ENCODE measurements around the gene GMPR2.
A peak's percentile ranks its signal among the peaks of the same experiment; 100 is the strongest.
"Not testable (repeated sequence)": the region's sequence is repeated elsewhere in the genome, so short reads cannot be mapped to it uniquely, and the experiment has no call there.

Gene GMPR2

DNA sequence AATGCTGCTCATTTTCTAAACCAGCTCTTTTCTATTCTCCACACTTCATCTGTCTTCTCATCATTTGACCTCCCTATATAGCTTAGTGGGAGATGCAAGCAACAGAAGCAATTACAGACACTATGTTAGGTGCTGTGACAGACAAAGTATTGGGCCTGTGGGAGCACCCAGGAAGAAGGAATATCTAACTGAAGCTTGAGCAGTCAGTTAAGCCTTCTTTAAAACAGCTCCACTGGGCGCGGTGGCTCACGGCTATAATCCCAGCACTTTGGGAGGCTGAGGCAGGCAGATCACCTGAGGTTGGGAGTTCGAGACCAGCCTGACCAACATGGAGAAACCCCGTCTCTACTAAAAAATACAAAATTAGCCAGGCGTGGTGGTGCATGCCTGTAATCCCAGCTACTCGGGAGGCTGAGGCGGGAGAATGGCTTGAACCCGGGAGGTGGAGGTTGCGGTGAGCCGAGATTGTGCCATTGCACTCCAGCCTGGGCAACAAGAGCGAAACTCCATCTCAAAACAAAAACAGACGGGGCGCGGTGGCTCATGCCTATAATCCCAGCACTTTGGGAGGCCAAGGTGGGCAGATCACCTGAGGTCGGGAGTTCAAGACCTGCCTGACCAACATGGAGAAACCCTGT is 29.4 kb upstream of the GMPR2 start:
- not testable (repeated sequence) for DNase-seq

GRCh38 chr14:24204163-24205146 is 28.3 kb upstream of the GMPR2 start:
- DNase-seq = no peak

DNA sequence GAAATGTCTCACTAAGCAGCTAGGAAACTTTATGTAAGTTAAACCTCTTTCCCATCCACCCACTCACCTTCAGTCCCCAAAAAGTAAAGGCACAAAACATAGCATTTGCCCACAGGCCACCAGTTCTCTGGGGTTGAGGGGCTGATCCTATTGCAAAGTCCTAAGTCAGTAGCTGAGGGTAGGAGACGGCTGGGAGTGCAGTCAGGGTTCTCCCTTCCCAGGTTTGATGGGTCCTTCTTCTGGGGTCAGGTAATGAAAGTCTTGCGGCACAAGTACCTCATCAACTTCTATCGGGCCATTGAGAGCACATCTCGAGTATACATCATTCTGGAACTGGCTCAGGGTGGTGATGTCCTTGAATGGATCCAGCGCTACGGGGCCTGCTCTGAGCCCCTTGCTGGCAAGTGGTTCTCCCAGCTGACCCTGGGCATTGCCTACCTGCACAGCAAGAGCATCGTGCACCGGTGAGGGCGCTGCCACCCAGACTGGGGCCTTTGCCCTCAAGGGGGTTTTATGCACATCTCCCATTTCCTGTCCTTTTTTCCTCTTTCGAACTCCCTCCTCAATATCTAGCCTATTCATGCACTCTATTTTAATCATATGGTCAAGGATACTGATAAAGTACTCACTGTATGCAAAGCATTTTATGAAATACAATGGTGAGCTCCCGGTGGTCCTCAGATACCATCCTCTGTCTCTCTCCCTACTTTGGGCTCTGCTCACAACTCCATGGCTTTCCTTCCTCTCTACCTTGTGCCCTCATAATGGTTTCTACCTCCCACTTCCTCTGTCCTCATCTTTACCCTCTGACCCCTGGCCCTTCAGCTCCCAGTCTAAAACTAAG is 26.2 kb upstream of the GMPR2 start:
- no peak for DNase-seq

DNA sequence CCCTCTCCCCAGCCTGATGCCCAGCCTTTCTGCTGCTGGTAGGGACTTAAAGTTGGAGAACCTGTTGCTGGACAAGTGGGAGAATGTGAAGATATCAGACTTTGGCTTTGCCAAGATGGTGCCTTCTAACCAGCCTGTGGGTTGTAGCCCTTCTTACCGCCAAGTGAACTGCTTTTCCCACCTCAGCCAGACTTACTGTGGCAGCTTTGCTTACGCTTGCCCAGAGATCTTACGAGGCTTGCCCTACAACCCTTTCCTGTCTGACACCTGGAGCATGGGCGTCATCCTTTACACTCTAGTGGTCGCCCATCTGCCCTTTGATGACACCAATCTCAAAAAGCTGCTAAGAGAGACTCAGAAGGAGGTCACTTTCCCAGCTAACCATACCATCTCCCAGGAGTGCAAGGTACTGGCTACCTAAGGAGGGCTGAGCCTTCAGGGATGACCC is 25.6 kb upstream of the GMPR2 start:
- DNase-seq = no peak

GRCh38 chr14:24207625-24208024 is 25.1 kb upstream of the GMPR2 start:
- no peak for DNase-seq

GRCh38 chr14:24211311-24211710 is 21.4 kb upstream of the GMPR2 start:
- no peak for DNase-seq

- peak; percentile 98 to 99 for DNase-seq
Measured at GRCh38 chr14:24212924-24213865, 19.5 kb upstream of the GMPR2 start, which contains the start of gene CHMP4A. Gene CHMP4A, minus strand, starts transcription at chr14:24213488. Its CDS starts 49 bp downstream, at chr14:24213439.

- DNase-seq = no peak
Measured at GRCh38 chr14:24213866-24214662, 18.7 kb upstream of the GMPR2 start.

GRCh38 chr14:24215495-24216344 is 17.0 kb upstream of the GMPR2 start, which contains the start of gene MDP1:
Gene MDP1, minus strand, starts transcription at chr14:24216066. Its CDS starts 111 bp downstream, at chr14:24215955.
- DNase-seq = peak; percentile 88 to 91

GRCh38 chr14:24216345-24216699 is 16.4 kb upstream of the GMPR2 start:
- no peak for DNase-seq

DNA sequence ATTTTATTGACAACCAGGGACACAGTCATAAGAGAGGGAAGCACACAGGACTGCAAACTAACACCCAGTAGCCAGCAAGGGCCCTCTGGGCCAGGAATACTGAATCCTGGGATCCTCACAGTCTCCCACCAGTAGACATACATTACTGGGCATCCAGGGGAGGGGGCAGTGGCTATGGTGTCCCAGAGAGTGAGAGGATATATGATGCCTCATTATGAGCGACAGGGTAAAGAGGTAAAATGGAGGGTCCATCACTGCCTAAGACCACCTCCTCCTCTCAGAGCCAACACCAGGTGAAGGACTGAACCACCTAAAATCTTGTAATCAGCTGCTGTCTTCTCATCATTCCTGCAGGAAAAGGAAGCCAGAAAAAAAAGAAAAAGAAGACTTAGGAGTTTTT is 15.9 kb upstream of the GMPR2 start:
- not testable (repeated sequence) for DNase-seq

DNA sequence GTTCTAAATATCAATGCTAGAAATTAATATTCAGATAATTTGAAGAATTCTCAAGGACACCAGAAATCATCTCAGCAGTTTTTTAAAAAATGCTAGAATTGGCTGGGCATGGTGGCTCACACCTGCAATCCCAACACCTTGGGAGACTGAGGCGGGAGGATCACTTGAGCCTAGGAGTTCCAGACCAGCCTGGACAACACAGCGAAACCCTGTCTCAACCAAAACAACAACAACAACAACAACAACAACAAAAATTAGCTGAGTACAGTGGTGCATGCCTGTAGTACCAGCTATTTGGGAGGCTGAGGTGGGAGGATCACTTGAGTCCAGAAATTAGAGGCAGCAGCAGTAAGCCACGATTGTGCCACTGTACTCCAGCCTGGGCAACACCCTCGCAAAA is 13.6 kb upstream of the GMPR2 start:
- DNase-seq = no peak

DNA sequence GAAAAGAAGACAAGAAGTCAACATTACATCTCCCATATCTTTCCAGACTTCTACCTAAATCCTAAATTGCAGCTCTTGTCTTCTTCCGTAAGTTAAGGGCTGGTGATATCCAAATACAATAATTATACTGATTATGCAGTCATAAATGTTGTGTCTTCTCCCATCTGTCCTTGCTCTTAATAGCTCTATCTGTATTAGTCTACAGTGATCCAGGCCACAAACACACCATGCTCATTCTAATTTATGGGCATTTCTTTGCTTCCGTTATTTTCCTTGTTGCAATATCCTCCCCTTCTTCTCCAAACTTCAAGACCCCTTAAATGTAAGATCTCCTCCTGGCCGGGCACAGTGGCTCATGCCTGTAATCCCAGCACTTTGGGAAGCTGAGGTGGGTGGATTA is 13.2 kb upstream of the GMPR2 start:
- no peak for DNase-seq

DNA sequence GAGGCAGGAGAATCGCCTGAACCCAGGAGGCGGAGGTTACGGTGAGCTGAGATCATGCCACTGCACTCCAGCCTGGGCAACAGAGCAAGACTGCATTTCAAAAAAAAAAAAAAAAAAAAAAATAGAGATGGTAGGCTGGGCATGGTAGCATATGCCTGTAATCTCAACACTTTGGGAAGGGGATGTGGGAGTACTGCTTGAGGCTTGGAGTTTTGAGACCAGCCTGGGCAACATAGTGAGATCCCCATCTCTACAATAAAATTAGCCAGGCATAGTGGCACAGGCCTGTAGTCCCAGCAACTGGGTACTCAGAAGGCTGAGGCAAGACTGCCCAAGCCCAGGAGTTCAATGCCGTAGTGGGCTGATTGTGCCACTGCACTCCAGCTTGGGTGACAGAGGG is 9.7 kb upstream of the GMPR2 start:
- DNase-seq = not testable (repeated sequence)

GRCh38 chr14:24224618-24225071 is 8.1 kb upstream of the GMPR2 start:
- no peak for DNase-seq

DNA sequence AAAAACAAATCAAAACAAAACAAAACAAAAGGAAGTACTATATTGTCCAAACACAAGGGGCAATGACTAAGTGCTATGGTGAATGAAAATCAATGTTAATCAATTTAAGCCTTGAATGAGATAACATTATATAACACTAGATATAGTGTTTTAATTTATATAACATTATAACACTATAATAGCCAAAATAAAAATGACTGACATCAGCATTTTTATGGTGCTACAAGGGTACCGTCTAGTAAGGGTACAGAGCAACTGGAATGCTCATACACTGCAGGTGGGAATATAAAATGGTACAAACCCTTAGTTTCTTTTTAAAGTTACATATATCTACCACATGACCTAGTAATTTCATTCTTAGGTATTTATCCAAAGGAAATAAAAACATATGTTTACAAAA is 6.3 kb upstream of the GMPR2 start:
- DNase-seq = no peak

DNA sequence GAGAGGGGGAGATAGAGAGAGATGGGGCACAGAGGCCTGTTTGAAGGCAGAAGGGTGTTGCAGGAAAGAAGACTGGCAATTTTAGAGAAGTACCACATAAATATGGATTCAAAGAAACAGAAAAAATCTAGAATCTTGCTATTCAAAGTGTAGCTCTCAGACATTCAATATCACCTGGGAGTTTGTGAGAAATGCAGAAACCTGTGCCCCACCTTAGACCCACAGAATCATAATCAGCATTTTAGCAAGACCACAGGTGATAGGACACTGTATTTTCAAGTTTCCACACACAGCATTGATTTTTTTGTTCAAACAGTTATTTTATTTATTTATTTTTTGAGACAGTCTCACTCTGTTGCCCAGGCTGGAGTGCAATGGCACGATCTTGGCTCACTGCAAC is 3.8 kb upstream of the GMPR2 start:
- DNase-seq = no peak

DNA sequence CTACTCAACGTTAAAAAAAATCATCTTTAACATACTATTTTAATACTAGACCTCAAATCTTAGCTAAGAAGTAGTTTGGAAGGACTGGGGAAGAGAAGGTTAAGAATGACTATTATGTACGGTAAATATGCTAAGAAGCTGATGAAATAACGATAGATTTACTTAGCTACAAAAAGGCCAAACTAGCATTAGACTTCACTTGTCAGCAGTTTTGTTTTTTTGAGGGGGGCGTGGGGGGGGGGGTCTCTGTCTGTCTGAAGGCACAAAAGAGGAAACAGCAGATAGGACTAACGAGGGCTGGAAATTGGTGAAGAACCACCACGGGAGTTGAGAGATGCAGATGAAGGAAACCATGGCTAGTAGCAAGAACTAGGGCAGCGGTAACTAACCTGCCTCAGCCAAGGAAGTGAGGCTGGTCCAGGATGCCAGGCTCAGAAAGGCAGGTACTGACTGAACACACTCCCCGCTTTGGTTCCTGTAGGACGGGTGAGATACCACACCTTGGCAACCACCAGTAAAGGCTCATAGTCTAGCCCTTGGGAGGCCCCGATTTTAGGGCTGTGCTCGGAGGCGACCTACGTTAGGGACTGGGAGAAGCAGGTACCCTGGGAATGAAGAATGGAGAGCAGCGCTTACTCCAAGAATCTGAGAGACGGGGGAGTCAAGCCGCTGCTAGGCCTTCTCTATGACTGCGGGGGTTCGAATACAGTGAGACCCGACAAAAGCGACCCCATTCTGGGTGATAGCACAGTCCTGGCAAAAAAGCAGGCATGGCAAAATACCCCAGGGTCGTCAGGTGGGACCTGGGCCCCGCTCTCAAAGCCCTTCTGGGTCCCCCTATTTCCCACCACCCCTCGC is 1.2 kb upstream of the GMPR2 start:
- DNase-seq = no peak

GRCh38 chr14:24232121-24232644 is 546 bp upstream of the GMPR2 start, which contains the start of gene NEDD8:
Gene NEDD8, minus strand, starts transcription at chr14:24232367. Its CDS starts 100 bp downstream, at chr14:24232267.
- peak; percentile 92 for DNase-seq
